ENCODE data around the gene TSPAN15.
"Not testable (repeated sequence)": the region's sequence is repeated elsewhere in the genome, so short reads cannot be mapped to it uniquely, and the experiment has no call there.

TSPAN15 gene

GRCh38 chr10:69449841-69450240, 1.4 kb upstream of the TSPAN15 start:
- DNase-seq = peak; percentile 94

- not testable (repeated sequence) for DNase-seq
Observed at GRCh38 chr10:69450395-69450794, 870 bp upstream of the TSPAN15 start.

DNA sequence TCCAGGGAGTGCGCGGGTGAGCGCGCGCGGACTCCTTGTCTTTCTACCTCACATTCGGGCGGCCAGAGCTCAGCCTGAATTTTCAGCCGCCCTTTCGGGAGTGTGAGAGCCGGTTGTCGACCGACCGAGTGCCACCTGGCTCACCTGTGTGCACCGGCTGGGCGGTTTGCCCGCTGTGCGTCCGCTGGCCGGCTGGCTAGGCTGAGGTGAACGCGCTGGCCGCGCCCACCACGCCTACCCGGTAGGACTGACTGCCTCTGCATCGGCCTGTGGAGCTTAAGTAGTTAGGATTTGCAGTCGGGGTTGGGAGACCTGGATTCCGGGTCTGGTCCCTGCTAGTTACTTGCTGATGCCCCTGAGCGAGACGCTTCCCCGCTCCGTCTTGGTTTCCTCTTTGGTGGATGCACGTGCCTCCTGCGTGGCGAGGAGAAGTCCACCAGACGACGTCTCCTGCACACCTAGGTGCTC, 553 bp downstream of the TSPAN15 start:
- DNase-seq = peak; percentile 70

GRCh38 chr10:69452676-69453415, 1.6 kb downstream of the TSPAN15 start:
- no peak for DNase-seq

- DNase-seq = no peak
Observed at GRCh38 chr10:69453795-69454194, 2.5 kb downstream of the TSPAN15 start.

- no peak for DNase-seq
Observed at GRCh38 chr10:69455006-69455763, 3.9 kb downstream of the TSPAN15 start.

- no peak for DNase-seq
Observed at GRCh38 chr10:69456880-69457693, 5.8 kb downstream of the TSPAN15 start.

DNA sequence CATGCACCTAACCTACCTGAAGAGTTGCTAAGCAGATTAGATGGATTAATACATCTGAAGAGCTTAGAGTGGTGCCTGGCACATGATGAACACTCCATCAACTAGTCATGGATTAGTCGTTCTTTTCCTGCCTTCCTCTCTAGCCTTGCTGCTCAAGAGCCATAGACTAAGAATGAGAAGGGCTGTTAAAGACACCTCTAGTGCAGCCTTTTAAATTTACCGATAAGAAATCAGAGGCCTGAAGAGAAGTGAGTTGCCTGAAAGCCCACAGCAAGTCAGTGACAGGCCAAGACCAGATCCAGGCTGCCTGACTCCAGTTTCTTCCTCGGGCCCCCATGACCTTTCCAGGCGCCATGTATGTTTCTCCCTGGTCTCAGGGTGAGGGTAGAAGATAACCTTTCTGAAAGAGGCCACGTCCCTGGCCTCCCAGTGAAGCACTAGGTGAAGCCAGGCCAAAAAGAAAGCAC, 6.5 kb downstream of the TSPAN15 start:
- DNase-seq = no peak

GRCh38 chr10:69458430-69459100, 7.3 kb downstream of the TSPAN15 start:
- DNase-seq = peak; percentile 75

DNA sequence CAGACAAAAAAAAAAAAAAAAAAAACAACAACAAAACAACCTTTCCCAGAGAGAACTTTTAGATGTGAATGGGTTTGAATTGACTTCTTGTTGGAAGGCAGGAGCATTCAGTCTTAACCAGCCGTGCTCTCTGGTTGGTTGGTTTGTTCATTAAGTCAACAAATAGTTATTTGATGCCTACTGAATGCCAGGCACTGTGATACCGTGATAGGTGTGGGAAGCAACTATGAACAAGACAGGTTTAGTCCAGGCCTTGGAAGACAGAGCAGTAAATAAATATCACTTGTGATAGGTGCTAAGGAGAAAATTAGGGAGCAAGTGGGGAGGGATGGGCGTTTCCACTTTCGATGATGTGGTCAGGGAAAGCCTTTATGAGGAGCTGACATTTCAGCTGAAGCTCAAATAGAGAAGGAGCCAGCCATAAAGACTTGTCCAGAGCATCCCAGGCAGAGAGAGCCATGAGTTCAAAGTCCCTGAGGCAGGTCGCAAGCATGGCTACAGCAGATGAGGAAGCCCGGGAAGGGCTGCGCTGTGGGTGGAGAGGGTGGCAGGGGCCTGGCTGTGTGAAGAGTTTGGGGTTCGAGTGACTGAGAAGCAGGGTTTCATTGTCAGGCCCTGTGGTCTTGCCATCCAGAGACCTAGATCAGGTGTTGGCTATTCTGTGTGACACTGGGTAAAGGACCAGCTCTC, 8.0 kb downstream of the TSPAN15 start:
- no peak for DNase-seq

GRCh38 chr10:69459893-69460575, 8.8 kb downstream of the TSPAN15 start:
- no peak for DNase-seq

DNA sequence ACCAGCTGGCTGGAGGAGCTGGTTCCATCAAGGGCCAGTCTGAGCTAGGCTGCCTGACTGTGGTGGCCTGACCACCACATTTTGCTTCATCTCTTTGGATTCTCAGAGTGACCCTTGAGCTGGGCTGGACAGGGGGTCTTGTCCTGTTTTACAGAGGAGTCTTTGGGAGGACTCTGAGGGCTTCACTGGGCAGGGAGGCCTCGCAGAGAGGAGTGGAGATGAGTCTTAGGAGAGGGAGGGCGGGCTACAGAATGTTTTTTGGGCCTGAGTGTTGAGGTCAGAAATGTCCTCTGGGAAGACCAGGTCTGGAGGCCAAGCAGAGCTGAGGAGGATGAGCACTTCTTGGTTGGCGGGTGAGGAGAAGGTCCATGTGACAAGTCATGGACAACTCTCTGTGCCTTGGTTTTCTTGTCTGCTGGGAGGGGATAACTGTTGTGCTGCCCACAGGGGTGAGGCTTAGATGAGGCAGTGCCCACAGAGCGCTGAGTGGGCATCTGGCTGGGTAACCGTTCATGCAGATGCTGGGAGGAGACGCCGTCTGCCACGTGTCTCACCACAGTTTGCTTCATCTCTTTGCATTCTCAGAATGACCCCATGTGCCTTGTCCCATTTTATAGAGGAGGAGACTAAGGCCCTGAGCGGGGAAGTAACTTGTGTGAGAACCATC, 9.4 kb downstream of the TSPAN15 start:
- no peak for DNase-seq

- no peak for DNase-seq
Observed at GRCh38 chr10:69461243-69462025, 10.2 kb downstream of the TSPAN15 start.

GRCh38 chr10:69463886-69464285, 12.6 kb downstream of the TSPAN15 start:
- DNase-seq = no peak

GRCh38 chr10:69464401-69464800, 13.1 kb downstream of the TSPAN15 start:
- no peak for DNase-seq

DNA sequence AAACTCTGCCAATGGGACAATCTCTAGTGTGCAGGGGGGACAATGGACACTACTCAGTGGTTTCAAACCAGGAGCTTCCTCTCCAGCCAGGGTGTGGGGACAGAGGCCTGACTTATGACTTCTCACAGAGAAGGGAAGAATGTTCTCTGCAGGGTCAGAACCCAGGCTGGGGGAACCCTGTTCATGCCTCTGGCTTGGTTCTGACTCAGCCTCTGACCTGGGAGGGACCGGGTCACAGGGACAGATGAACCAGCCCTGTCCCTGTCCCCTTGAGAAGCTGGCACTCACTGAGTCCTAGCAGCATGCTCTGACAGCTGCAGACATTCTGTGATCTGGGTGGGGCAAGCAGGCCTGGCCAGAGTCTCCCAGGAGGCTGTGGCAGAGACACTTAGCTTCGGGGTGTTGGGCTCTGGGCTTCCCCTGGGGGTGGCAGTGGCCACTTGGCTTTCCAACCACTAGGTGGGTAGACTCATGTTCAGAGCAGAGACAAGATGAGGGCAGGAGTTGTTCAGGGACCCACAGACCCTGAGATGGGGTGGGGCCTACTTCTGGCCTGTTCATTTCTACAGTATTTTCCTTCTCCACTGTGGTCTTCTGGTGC, 13.6 kb downstream of the TSPAN15 start:
- DNase-seq = no peak

DNA sequence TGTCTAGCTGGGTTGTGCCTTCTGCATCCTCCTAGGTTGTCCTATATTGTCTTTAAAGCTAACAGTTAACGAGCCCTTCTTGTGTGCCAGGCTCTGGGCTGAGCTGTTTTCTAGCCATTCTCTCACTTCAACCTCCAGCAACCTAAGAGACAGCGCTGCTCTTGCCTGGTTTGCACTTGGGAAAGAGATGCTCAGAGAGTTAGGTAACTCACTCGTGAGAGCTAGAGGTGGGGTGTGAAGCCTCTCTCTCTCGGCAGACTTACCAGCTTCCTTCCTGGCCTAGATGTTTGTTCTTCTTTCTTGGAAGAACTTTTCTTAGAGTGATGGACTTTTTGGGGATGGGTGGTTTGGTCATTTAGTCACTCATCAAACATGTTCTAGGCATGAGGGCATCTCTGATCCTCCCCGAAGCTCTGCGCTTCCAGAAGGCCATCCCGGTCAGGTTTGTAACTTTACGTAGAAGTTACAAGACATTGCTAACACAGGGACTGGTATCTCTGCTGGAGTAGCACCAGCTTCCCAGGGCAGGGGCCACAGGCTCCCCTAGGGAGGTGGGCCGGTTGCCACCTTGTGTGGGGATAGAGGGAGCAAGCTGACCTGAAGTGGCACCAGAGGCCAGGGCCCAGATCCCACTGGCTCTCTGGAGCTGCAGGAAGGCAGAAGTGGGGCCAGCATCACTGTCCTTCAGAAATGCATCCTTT, 14.3 kb downstream of the TSPAN15 start:
- no peak for DNase-seq

DNA sequence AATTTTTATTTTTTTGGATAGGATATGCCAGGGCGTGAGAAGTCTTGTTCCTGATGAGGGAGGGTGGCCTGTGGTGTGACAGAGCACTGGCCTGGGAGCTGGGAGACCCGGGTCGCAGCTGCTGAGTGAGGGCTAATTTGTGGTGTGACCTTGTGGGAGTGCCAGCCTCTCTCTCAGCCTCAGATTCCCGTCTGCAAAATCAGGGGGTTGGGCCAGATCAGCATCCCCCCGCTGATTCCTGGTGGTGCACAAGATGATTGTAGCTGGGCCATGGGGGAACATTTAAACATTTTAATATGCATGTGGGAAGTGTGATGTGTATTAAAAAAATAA, 14.9 kb downstream of the TSPAN15 start:
- no peak for DNase-seq

DNA sequence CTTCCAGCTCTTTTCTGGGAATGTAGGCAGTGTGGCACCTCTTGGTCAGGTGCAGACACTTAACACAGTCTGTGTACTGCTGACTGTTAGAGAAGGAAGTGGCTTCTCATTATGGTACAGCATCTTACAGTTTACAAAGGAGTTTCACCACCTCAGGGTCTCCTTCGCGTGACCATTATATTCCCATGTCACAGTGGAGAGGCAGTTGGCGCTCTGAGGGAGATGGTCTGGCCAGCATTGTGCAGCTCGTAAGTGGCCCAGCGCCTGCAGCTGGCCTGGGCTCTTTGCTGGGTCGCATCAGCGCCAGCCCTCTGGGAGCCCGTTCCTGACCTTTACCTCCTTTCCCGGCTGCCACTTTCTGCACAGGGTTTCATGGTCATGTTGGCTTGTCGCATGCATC, 15.4 kb downstream of the TSPAN15 start:
- no peak for DNase-seq

All from islet precursor cell (in vitro differentiated cells).